GM18526 (cell line): ENCODE data around the gene ARL2.

Experiments
- POLR2A ChIP-seq: IDR thresholded peaks from 3 replicates; pipeline ENCODE4 v1.6.1; 2011; ENCODE audit not compliant: insufficient read length; ENCODE audit errors: extremely low read depth

Gene ARL2

DNA sequence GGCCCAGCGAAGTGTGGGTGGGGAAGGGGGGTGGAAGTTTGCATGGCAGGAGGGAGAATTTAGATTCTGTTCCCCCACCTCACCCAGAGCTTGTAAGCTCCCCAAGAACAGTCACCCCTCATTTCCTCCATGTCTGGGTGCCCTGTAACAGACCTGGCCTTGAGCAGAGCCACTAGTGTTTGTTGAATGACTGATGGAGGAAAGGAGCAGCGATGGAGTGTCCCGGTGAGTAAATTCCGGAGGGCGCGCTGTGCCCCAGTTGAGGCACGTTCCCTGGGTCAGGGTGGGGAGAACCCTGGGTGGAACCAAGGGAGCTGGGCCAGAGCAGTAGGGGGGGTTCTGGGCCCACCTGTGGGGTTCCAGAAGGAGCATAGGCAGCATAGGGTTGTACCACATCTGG lies 43.6 kb downstream of the ARL2 start:
- no peak for TF ChIP-seq POLR2A

DNA sequence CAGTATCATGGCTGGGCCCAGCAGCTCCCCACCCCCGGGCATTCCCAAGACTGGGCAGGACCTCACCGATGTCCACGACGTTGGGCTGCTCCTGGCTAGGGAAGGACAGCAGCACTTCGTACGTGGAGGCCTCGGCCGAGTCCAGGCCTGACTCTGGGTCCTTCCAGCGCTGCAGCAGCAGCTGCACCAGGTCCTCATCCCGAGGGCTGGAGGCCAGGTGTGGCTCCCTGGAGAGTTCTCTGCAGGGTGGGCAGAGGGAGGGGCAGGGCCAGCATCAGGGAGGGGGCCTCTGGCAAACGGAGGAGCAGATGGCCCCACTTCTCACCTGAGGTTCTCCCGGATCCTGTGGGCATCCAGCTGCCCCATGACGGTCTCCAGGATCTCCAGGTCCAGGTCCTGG lies 44.1 kb downstream of the ARL2 start:
- no peak for TF ChIP-seq POLR2A

DNA sequence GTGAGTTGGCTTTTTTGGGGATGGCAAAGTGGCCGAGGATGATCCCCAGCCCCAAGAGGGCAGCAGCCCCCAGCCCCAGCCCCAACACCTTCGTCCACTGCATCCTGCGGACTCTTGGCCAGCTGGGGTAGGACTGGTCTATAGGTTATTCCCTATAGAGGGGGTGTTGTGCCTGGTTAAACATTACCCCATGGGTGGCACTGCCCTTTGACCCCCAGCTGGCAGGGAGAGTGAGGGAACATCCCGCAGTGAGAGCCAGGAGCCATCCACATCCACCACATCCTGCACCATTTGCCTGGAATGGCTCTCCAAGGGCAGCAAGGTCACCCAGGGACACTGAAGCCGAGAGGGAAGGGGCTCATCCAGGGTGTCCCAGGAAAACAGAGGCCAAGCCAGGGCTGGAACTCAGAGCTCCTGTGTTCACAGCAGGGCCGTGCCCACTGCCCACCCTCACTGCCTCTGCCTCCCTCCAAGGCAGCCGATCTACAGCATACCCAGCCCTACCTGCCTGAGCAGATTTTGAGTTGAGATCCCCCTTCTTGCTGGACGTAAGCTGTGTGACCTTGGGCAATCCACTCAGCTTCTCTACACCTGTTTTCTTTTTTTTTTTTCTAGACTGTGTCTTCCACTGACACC lies 44.6 kb downstream of the ARL2 start, which contains the start of gene NAALADL1:
Gene NAALADL1 (minus strand): TSS at position 135 of the 636 bp plus-strand sequence. CDS start 32 bp downstream, at position 103.
- no peak for TF ChIP-seq POLR2A

DNA sequence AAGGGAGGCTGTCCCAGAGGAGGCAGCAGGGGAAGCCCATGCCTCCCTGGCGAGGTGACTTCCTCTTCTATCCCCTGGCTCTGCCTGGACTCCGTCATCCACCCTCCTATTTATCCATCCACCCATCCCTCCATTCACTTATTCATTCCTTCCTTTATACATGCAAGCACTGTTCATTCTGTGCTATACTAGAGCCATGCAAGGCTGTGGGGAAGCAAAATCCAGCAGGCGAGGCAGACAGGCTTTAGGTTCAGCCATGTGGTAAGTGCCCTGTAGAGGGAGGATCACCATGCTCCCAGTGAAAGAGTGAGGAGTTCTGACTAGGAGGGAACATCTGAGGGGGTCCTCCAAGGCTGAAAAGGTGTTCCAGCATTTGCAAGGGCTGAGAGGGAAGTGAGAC lies 45.6 kb downstream of the ARL2 start:
- no peak for TF ChIP-seq POLR2A

DNA sequence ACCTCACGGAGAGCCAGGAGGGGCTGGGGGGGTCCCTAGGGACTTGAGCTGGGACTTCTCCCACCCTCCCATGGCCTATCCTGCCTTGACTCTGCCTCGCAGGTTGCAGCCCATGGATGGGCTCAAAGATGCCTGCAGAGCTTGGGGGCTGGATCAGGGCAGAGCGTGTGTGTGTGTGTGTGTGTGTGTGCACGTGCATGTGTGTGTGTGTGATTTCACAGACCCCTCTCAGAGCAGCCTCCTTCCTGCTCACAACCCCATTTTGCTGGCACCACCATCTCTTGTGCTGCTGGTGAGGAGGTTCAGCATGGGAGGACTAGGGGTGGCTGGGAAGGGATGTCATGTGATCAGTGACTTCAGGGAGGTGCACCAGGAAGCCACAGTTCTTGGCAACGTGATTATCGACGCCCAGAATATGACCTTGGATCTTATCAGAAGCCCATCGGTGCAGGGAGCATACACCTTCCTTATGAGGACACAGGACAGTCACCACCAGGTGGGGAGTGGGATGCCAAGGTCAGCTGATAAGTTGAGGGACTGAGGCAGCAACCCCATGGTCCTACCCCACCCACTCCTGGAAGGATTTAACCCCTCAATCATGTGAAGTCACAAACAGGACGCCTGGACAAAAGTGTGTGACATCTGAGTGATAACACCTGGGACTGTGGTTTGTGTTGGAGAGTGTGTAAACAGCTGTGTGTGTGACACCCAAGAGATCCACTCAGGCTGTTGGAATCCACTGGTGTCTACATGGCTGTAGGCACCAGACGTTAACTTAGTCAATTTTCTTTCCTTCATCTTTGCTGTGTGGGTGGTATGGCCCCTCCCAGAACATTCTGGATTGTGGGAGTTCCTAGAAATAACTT lies 46.2 kb downstream of the ARL2 start:
- TF ChIP-seq POLR2A = no peak

DNA sequence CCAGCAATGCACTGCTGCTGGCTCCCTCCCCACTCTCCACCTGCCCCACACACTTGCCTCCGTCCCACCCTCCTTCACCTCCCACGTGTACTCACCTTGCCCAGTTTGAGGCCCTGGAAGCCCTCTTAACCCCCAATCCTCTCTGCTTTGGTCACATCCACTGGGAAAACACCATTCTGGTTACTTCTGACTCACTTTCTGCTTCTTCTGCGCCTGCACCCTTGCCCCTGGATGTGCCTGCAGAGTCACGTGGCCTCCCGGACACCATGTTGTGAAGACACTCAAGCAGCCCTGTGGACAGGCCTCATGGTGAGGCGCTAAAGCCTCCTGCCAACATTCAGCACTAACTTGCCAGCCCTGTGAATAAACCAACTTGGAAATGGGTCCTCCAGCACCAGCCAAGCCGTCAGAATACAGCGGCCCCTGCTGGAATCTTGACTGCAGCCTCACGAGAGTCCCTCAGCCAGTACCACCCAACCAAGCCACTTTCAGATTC lies 47.0 kb downstream of the ARL2 start:
- TF ChIP-seq POLR2A = no peak

DNA sequence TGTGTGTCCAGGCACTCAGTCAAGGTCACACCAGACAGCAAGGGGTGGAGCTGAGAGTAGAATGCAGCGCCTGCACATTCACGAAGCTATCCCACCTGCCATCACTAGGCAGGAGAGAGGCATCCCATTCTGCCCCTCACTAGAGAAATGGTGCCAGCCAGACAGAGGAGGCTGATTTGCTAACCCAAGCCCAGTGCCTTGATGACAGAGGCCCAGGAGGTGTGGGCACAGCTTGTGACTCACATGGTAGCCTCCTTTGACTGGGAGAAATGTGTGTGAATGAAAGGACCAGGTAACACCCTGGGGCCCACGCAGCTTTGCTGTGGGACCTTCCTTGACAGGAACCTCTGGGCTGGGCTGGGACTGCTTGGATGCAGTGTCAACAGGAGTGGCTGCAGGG lies 49.6 kb downstream of the ARL2 start:
- no peak for TF ChIP-seq POLR2A

DNA sequence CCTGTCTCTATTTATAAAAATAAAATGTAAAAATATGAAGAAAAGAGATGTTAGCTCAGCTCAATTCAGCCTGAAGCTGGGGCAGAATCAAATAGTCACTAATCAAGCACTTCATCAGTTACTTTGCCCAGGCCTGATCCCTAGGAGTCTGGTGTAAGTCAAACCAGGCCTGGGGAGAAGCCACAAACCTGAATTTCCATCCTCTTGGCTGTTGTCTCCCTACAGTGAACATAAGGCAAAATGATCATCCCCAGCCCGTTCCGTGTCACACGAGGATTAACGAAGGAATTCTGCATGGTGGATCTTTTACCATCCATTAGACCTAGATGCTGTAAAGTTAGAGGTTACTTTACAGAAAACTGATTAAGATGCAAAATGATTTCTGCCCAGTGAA lies 50.9 kb downstream of the ARL2 start:
- no peak for TF ChIP-seq POLR2A

DNA sequence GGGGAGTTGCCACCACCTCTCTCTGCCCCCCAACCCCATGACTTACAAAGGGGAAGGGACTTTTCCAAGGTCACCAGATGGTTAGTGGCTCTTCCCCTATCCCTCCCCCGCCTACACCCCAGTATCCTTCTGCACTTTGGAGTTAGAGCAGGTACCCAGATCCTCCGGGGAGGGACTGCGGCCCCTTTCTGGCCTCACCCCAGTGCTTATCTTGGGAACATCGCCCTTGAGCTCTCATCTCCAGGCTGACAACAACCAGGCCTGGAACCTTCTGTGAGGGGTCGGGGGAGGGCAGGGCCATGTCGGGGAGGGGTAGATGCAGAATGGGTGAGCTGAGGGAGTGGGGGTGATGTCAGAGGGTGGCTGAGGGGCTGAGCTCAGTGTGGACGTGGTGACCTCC lies 51.9 kb downstream of the ARL2 start:
- TF ChIP-seq POLR2A = no peak

DNA sequence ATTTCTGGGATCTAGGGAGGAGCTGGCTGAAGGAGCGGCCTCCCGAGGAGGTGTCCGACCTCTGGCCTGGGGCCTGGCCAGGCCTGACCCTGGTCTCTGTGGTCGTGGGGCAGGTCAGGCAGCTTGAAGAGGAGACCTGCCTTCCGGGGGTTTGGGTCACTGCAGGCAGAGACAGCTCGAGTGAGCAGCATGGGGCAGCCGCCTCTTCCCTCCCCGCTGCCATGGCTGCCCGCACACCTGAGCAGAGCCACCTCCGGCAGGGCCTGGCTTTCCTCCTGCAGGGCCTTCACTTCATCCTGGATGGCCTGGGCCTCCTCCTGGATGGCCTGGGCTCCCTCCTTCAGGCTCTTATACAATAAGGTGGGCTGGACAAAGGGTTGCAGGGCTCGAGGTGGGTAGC lies 52.4 kb downstream of the ARL2 start:
- TF ChIP-seq POLR2A = no peak

DNA sequence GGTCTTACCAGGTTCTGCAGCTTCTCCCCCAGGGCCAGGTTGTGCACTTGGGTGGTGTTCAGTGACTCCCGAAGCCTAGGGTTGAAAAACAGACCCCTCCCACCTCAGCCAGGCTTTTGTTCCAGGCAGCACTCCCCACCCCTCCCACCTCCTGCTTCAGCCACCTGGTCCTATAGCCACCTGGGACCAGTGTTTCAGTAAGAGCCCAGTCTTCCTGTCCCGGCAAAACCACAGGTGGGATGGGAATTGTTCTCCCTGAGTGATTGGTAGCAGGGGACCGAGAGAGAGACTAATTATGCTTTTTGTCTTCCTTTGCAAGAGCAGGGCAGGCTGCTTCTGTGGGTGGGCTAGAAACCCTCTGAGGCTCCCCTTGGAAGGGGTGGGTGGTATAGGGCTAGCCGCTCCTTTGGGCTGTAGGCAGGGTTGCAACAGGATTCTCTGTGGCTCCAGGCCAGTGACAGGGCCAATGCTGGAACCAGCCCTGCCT lies 52.9 kb downstream of the ARL2 start:
- TF ChIP-seq POLR2A = no peak

DNA sequence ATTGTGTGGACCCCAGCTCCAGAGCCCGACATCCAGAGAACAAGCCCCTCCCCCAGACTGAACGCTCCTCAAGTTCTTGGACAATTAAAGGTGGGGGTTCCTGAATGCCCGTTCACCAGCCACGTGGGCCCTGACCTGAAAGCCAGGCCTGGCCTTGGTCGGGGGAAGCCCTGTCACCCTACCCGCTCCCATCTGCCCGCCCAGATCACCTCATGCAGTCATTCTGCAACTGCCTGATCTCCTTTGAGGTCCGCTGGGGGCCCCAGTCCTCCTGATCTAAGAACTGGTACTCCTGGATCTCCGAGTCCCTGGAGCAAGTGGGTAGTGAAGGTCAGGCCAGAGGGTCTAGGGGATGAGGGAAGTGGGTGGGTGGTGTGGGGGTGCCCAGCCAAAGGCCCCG lies 53.5 kb downstream of the ARL2 start:
- TF ChIP-seq POLR2A = no peak

DNA sequence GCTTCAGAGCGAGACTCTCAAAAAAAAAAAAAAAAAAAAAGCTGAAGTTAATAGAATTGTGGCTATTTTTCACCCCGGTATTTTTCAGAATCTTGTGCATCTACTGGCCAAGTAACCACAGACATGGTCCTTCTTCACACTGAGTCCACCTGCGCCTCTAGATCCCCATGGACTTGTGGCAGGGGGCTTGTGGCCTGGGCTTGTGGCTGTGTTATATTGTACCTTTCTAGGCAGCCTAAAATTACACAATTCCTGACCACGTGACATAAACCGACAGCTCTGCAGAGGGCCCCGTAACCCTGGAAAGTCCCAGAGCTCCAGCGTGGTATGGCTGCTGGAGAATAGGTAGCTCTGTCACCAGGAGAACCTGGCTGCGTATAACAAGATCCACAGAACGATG lies 55.3 kb downstream of the ARL2 start:
- no peak for TF ChIP-seq POLR2A
